NCI-H2196 treated with DMSO at 0.1 percent for 48 hours (cell line): ENCODE measurements around the gene BUB1B.

Experiments
- DNase-seq: peaks from one replicate; lab custom pipeline; 2025; ENCODE audit not compliant: unreplicated experiment; lab: John Stamatoyannopoulos, UW

Gene BUB1B

DNA sequence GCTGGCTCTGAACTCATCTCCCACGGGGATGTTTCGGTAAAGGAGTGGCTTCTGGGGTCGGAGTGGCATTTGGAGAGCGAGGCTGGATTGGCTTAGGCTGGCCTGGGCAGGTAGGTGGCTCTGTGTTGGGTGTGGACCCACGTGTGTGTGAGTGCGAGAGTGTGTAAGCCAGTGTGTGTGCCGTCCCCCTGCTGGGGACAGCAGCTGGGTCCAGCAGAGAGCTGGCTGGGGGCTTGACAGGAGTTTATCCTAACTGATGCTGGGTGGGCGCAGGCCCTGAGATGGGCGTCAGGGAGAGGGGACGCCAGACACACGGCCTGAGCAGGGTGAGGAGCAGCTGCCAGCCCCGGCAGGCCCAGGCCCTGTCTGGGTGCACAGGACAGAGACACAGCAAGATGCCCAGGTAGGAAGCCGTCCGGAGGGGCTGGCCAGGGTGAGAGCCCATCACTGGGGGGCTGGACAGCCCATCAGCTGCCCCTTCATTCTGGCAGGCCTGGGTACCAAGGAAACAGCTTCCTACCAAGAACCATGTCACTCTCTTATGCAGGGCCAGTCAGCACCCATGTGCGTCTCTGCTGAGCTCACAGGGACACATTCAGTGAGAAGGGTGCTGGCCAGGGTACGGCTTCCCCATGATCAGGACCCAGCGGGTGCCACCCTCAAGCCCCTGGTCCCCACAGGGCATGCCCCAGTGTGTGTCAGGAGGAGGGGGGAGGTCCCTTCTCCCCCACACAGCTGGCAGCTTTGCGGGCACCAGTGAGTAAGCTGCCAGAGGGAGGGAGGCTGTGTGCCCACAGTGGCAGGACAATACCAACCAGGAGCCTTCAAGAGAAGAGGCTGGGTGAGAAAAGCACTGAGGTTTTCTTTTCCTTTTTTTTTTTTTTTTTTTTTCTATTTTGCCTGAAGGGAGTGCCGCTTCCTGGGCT lies 79.1 kb downstream of the BUB1B start:
- DNase-seq = no peak

DNA sequence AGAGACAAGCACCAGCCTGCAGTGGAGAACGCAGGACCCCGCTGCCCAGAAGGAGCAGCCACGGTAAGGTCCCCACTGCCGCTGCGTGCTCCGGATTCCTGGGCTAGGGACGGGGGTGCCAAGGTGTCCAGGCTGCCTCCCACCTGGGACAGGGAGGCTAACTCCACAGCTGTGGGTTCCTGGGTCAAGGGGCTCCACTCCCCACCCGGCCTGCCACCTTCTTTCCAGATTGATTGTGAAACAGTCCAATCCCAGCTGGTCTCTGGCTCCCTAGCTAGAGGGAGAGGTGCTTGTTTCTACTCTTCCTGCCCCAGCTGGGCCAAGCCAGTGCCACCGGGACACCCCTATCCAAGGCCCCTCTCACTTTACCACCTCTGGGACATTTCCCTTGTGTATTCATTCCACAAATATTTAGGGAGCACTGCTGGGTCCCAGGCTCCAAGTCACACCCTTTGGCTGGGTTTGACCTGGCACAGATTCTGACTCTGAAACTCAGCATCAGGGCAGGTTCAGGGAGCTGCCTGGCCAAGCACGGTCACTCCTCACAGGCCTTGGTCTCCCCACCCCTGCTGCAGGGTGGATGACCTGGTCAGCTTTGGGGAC lies 79.9 kb downstream of the BUB1B start:
- no peak for DNase-seq

DNA sequence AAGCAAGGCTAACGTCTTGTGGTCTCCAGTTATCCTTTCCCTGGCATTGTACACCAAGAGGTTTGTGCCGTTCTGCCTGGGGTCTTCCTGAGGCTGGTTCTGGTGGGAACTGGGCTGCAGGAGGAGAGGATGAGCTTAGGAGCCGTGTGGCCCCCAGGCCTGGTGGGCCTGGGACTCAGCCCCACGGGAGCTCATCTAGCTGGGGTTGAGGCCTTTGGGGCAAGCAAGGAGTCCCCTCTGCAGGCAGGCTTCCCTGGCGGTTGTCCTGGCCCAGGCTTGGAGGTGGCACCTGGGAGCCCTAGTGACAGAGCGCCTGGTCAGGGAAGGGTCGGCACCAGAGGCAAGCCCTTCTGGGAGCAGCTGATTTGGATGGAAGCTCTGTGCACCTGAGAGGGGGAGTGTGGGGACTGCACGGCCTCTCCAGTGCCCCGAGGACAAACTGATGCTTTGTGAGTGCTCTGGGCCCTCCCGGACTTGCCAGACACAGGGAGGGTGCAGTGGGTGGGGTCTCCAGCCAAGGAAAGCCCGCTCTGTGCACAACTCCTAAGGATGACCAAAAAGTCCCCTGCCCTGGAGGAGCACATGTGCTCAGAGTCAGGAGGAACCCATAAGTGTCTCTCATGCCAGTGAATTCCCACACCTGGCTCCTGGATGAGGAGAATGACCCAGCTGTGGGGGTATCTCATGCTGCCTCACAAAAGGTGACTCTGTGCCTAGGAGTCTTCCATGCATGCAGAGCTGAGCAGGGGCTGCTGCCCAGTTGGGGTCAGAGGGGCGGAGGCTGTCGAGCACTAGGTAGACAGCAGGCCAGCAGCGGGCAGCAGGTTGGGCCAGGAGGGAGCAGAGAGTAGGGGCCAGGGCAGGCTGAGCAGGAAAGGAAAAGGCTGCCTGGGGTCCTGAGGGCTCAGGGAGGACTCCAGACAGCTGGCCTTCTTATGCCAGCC lies 80.7 kb downstream of the BUB1B start:
- no peak for DNase-seq

DNA sequence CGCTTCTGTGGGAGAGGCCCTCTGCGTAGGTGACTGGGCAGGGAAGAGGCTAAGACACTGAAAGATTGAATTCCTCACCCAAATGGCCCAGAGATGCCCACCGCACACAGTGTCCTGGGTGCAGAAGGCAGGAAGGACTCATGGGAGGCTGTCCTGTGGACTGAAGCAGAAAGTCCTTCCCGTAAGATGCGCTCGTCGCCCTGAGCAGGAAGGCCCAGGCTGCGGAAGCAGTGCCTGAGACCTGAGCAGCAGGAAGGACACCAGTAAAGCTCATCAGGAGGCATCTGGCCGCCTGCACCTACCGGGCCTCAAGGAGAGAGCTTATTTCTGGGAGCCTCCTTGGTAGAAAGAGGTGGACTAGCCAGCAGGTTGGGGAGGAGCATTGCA lies 81.3 kb downstream of the BUB1B start:
- no peak for DNase-seq

DNA sequence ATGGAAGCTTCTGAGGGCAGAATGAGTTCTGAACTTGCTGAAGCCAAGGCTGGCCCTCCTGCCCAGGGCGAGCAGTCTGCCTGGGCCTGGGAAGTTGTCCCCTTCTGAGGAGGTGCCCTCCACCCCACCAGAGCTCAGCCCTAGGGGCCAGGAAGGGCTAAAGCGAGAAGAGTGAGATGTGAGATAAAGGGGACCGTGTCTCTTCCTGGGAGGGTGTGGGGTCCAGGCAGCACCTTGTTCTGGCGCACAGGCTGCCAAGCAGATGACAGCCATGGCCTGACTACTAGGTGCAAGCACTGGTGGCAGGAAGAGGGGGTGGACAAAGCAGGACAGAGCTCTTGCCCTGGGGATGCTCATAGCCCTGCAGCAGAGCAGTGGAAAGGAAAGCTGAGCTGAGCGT lies 81.7 kb downstream of the BUB1B start:
- no peak for DNase-seq

DNA sequence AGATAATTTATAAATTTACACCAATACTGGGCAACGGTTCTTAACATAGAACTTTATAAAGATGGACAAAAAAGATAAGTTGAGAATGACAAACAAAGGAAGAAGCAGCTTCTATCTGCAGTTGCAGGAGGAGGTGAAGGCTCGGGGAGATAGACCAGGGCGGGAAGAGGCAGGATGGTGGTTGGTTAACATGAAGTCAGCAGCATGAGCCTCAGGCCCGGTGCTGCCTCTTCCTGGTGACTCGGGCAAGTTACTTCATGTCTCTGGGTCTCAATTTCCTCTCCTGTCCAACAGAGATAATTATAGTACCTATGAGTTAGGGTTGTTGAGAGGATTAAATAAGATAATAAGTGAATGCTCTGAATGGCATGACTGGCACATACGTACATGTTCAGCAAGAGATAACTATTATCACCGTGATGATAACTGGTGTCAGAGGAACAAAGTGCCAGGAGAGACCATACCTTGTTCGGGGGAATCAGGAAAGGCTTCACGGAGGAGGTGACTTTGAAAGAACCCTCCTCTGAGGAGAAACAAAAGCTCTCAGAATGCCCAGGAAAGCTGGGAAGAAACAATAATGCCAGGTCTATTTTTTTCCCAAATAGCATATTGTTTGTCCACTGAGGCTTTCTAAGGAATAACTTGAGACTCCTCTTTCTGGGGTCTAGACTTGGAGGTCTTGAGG lies 82.4 kb downstream of the BUB1B start:
- no peak for DNase-seq

DNA sequence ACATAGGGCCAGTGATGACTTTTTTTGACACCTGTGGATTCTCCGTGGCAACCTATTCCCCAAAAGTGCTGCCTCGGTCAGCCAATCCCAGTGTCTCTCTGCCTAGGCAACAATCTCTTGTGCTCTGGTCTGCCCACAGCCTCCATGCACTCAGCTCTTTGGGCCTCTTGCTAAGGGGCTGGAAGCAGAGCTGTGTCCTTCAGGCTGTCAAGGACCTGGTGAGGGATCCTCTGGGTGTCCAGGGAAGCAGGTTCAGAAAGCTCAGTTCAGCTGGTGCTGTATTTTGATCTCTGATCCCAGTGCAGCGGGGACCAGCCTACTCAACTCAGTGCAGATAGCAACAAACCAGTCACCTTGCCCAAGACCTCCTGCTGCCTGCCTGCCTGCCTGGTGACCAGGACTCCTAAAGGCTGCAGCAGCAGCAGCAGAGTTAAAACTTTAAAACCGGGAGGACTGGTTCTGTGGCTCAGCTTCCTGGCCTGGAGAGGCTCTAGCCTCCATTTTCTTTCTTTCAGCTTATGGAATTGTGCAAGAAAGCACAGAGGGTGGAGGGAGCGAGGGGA lies 84.2 kb downstream of the BUB1B start:
- no peak for DNase-seq

DNA sequence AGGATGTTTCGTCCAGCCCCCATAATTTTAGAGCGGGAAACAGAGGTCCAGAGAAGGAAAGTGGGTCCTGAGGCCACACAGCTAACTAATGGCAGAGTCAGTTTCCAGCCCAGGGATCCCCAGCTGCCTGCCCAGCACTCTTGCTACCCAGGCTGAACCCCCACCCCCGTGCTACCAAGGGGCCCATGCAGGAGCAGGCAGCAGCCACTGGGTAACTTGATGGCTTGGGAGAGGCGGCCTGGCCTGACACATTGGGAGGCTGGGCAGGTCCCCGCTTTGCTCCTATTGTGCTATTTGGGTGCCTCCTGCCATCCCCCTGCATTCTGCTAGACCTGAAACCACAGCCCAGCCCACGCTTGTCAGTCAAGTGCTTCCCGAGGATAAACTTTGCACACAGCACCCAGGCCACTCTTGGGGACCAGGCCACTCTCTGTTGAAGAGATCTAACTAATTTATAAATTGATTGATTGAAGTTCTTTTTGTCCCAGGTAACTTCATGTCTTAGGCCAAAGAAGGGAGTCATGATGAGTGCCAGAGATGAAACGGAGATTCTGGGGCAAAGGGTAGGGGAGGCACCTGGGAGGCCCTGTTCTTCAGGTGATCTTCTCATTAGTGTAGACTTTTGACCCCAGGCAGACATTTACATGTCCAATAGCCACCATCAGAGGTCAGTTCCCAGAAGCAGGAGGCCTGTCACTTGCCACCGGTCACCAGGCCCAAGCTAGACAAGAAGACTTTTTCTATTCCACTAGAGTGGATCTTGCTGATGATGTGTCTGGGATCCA lies 85.0 kb downstream of the BUB1B start:
- DNase-seq = no peak

DNA sequence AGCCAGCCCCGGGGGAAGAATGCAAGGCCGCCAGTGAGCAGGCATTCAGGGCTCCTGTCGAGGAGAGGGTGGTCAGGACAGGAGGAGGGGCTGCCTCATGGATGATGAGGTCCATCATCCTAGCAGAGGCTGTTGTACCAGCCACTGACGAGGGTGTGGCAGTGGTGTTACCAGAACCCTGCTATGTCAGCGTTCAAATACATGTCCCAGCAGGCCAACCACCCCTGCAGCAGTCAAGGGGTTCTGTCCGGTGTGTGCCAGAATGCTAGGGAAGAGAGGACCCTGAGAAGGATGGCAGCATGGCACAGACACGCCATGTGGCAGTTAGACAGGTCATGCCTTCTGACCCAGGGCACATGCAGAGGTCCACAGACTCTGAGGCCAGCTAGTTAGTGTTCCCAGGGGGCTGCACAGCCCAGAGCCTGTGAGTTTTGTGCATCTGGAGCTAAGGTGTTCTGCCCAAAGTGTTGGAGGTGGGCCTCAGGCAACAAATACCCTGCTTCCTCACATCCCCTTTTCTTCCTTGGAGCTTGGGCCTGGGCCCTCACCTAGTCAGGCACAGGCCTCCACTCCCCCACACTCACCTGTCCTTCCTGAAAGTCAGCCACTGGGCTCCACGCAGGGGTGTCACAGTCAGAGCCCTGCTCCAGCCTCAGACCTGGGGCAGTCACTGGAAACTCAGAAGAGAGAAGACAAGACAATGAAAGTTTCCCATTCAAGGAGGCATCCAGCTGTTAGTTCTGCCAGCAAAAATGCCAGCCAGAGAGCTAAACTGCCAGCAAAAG lies 85.8 kb downstream of the BUB1B start:
- no peak for DNase-seq

DNA sequence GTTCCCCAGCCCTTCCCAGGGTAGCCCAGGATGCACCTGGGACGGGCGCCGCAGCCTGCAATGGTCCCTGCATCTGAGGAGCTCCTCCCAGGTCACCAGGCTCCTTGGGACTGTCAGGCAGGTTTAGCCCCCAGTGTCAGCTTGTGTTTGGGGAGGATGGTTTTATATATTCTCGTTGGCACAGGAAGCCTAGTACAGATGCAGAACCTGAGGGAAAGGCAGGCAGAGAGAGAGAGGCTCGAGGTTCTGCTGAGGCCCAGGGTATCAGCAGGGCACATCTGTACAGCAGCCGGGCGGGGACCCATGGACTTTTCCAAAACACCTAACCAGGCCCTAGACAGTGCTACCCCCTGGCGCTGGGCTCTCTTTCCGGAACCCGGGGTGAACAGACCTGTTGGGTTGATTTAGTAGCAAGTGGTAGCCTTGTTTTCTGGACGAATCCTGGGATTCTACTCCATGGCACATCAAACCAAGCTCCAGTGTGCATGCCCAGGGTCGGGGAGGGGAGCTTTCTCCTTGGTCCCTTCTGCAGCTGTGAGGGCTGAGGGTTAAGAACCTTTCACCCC lies 86.6 kb downstream of the BUB1B start:
- DNase-seq = no peak

DNA sequence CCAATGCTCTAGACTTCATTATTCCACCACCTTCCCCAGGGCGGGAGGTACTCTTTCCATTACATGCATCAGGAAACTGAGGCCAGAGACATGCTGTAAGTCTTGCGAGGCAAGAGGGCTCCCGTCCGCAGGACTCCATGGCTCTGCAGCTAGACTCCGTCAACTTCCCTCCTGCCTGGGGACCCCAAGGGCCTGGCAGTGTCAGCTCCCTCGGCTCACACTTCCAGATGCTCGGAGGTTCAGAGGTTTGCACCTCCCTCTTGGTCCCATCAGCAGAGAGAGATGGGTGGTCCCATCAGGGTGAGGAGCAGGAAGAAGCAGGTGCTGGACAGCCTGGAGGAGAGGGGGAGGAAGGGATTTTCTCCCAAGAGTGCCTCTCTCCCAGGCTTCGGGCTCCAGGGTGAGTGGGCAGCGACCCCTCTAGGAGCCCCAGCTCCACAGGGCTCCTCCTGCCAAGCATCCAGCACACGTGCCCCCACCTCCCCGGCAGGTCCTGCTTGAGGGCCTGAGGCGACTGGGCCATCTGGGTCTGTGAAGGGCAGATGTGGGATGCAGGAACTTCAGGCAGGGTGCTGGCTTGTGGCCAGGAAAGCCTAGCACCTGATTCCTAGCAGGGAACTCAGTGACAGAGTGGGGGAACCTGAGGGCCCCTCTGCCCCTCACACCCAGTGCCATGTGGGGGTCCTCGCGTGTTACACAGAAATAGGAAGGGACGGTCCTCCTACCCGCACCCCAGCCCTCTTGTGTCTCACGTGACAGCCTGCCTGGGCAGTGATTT lies 87.3 kb downstream of the BUB1B start:
- no peak for DNase-seq

DNA sequence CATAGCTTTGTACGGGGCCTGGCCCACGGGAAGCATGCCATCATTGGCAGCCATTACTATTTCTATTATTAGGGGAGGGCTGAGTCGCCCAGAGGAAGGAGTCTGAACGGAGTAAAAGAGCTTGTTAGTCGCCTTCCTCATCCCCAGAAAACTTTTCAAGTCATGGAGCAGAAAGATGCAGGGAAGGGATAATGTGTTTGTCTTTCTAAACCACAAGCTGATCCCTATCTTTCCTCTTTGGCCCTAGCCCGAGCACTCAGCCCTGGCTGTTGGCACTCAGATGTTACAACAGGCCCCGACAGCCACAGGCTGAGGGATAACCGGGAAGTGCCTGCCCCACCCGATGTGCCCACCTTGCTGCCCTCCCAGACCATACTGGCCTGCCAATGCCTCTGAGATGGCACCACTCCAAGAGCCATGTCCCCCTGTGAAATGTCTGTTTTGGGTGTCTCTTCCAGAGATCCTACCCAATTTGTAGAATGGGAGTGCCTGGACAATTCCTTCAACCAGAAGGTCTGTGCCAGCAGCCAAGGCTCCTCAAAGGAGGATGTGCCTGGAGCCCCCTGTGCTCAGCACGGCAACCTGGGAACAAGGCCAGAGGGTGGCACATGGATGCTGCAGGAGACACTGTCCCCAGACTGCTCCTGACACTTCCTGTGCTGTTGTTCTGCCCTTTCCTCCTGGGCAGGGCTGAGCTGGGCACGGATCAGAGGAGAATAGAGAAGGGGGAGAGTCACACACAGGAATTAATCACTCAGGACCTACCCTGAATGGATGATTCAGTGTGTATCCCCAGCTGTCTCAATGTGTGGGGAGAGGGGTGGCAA lies 88.8 kb downstream of the BUB1B start:
- no peak for DNase-seq

DNA sequence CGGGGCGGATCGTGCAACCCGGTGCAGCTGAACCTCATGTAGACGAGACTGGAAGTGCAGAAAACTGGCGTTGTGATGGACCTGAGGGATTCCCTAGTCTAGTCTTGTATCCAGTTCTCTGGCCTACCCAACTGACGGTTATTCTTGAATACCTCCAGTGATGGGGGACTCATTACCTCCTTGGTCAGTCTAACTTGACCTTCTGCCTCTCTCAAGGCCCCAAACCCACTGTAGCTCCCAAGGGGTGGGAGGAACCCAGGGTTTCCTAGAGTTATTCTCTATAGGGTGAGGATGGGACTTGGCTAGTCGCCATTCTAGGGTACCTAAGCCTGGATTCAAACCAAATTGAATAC lies 89.4 kb downstream of the BUB1B start:
- DNase-seq = no peak

DNA sequence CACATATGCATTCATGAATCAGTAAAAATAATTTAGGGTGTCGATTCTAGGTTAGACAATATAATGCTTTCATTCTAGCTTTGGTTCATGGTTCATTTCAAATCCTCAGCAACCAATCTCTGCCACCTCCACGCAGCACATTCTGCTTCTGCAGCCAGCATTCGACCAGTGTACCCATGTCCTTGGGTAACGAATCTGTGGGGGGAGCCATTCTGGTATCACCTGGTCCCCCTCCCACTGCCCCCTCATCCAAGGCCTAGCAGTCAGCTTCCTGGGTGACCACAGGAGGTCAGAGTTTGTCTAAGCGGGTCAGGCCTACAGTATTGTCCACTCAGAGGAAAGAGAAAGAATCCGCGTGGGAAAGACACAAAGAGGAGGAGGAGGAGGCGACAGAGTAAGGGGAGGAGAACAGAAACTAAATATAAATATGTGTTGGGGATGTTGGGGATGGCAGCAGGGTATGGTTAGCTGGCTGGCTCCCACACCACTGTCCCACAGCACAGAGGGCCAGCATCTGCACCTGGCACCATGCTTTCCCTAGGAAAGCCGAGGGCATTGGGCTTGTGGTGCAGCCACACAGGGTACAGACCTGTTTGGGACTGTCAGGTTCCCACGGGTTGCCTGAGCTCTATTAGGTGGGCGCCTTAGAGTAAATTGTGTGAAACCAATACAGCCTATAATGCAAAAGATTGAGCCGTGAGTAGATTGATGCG lies 90.1 kb downstream of the BUB1B start:
- no peak for DNase-seq

DNA sequence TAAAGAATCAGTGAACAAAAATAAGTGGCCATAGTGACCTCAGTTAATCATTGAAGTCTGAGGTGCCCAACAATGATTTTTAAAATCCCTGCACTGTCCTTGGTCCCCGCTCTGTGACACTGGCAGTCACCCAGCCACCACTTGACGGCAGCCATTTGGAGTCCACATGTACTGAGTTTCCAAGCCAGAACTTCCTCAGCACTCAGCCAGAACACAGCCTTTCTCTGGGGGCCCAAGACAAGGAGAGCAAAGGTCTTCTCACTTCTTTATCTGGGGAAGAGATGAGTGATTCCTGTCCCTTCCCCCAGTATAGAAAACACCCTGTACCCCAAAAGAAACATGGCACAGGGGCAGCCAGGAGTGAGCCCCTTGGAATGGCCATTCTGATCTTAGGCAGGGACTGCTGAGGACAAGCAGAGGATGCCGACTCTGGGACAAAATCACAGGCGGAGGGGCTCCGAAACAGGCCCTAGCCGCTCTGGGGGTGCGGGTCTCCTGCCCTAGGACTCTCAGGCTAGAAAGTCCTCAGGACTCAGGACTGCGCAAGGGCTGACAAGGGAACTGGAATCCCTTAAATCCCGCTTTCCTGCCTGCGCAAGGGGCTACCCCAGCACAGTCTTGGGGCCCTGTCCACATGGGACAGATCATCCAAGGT lies 90.7 kb downstream of the BUB1B start:
- DNase-seq = no peak

DNA sequence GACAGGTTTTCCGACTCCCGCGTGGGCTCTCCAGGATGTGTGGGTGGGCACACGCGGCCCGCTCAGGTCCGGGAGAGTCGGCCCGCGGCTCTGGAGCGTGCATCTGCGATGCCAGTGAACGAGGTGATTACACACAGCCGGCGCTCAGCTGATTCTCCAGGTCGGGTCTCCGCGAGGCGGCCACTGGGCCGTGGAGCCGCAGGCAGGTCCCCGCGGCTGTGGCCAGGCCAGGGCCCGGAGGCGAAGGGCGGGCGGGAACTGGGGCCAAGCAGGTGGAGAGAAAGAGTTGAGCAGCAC lies 91.2 kb downstream of the BUB1B start:
- DNase-seq = no peak
